ENCODE measurements around the gene TIE1. TPM values are rescaled to one million over a fixed set of nuclear protein-coding genes. Genes with fewer than 3 reads are reported as not detected.

The TIE1 gene
- total and polyA plus RNA-seq, 2 of the 13 experiments (the other 11 are each of a cell fraction or from before 2014, with no cell fraction given), result 0.58 to 0.84 TPM

DNA sequence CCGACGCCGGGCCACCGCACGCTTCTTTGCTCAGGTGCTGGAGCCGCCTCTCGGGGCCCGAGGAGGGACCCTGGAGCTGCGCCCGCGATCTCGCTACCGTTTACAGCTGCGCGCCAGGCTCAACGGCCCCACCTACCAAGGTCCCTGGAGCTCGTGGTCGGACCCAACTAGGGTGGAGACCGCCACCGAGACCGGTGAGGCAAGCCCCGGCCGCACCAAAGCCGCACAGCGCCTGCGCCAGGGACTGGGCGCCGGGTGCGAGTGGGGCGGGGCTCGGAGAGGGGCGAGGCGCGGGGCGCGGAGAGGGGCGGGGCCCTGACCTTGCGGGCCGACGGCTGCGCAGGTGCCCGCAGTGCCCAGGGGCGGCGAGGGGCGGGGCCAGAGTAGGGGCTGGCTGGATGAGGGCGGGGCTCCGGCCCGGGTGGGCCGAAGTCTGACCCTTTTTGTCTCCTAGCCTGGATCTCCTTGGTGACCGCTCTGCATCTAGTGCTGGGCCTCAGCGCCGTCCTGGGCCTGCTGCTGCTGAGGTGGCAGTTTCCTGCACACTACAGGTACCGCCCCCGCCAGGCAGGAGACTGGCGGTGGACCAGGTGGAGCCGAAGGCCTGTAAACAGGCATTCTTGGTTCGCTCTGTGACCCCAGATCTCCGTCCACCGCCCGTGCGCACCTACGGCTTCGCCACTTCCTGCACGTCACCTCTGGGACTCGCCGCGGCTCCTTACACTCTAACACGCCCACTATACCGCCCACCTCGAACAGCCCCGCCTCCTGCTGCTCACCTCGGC is 48.2 kb downstream of the TIE1 start (continued):
- TF ChIP-seq CREM (IDR thresholded peaks at IDR 0.05), result peak; percentile 61; the same call in 1 of the 2 replicates
- no peak for TF ChIP-seq CREM (CRISPR knock-in tag; IDR thresholded peaks at IDR 0.05)
- TF ChIP-seq TSC22D2 (CRISPR knock-in tag; IDR thresholded peaks at IDR 0.05; ENCODE audit: borderline replicate concordance), result no peak
- TF ChIP-seq NCOR1 (IDR thresholded peaks at IDR 0.05; ENCODE audit: borderline replicate concordance, low read length), result 0 out of 2 replicates have a peak, but pooled peaks have one; percentile 14
- TF ChIP-seq TARDBP (CRISPR knock-in tag; IDR thresholded peaks at IDR 0.05), result peak; percentile 48; the same call in 1 of the 2 replicates
- TF ChIP-seq ZSCAN21 (CRISPR knock-in tag; IDR thresholded peaks at IDR 0.05; ENCODE audit: borderline replicate concordance), result peak; percentile 78; the same call in 1 of the 2 replicates
- no peak for TF ChIP-seq EHMT2 (IDR thresholded peaks at IDR 0.05; ENCODE audit: borderline replicate concordance, low read depth, low read length)
- TF ChIP-seq, protein P1, sequence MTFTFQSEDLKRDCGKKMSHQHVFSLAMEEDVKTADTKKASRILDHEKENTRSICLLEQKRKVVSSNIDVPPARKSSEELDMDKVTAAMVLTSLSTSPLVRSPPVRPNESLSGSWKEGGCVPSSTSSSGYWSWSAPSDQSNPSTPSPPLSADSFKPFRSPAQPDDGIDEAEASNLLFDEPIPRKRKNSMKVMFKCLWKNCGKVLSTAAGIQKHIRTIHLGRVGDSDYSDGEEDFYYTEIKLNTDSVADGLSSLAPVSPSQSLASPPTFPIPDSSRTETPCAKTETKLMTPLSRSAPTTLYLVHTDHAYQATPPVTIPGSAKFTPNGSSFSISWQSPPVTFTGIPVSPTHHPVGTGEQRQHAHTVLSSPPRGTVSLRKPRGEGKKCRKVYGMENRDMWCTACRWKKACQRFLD (CRISPR knock-in tag; IDR thresholded peaks at IDR 0.05; ENCODE audit: borderline replicate concordance), result peak; percentile 67; the same call in 1 of the 2 replicates
- TF ChIP-seq, protein P2, sequence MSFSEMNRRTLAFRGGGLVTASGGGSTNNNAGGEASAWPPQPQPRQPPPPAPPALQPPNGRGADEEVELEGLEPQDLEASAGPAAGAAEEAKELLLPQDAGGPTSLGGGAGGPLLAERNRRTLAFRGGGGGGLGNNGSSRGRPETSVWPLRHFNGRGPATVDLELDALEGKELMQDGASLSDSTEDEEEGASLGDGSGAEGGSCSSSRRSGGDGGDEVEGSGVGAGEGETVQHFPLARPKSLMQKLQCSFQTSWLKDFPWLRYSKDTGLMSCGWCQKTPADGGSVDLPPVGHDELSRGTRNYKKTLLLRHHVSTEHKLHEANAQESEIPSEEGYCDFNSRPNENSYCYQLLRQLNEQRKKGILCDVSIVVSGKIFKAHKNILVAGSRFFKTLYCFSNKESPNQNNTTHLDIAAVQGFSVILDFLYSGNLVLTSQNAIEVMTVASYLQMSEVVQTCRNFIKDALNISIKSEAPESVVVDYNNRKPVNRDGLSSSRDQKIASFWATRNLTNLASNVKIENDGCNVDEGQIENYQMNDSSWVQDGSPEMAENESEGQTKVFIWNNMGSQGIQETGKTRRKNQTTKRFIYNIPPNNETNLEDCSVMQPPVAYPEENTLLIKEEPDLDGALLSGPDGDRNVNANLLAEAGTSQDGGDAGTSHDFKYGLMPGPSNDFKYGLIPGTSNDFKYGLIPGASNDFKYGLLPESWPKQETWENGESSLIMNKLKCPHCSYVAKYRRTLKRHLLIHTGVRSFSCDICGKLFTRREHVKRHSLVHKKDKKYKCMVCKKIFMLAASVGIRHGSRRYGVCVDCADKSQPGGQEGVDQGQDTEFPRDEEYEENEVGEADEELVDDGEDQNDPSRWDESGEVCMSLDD (CRISPR knock-in tag; IDR thresholded peaks at IDR 0.05; ENCODE audit: borderline replicate concordance), result peak; percentile 55; the same call in 1 of the 2 replicates
- TF ChIP-seq, protein P3, sequence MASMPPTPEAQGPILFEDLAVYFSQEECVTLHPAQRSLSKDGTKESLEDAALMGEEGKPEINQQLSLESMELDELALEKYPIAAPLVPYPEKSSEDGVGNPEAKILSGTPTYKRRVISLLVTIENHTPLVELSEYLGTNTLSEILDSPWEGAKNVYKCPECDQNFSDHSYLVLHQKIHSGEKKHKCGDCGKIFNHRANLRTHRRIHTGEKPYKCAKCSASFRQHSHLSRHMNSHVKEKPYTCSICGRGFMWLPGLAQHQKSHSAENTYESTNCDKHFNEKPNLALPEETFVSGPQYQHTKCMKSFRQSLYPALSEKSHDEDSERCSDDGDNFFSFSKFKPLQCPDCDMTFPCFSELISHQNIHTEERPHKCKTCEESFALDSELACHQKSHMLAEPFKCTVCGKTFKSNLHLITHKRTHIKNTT (CRISPR knock-in tag; IDR thresholded peaks at IDR 0.05), result 0 out of 2 replicates have a peak, but pooled peaks have one; percentile 71
- TF ChIP-seq BORCS8-MEF2B (CRISPR knock-in tag; IDR thresholded peaks at IDR 0.05), result 0 out of 2 replicates have a peak, but pooled peaks have one; percentile 31
- no peak for TF ChIP-seq ZNF660 (CRISPR knock-in tag; IDR thresholded peaks at IDR 0.05; ENCODE audit: borderline replicate concordance, low read depth)
- 0 out of 2 replicates have a peak, but pooled peaks have one; percentile 27 for TF ChIP-seq FOSL1 (CRISPR knock-in tag; IDR thresholded peaks at IDR 0.05; ENCODE audit: borderline replicate concordance)
- TF ChIP-seq, protein P4, sequence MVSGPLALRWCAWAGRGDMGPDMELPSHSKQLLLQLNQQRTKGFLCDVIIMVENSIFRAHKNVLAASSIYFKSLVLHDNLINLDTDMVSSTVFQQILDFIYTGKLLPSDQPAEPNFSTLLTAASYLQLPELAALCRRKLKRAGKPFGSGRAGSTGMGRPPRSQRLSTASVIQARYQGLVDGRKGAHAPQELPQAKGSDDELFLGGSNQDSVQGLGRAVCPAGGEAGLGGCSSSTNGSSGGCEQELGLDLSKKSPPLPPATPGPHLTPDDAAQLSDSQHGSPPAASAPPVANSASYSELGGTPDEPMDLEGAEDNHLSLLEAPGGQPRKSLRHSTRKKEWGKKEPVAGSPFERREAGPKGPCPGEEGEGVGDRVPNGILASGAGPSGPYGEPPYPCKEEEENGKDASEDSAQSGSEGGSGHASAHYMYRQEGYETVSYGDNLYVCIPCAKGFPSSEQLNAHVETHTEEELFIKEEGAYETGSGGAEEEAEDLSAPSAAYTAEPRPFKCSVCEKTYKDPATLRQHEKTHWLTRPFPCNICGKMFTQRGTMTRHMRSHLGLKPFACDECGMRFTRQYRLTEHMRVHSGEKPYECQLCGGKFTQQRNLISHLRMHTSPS (CRISPR knock-in tag; IDR thresholded peaks at IDR 0.05; ENCODE audit: low read depth), result no peak
- TF ChIP-seq ZC3H4 (CRISPR knock-in tag; IDR thresholded peaks at IDR 0.05; ENCODE audit: borderline replicate concordance), result no peak
- 0 out of 2 replicates have a peak, but pooled peaks have one; percentile 47 for TF ChIP-seq ZSCAN30 (CRISPR knock-in tag; IDR thresholded peaks at IDR 0.05)
- TF ChIP-seq ZNF768 (CRISPR knock-in tag; IDR thresholded peaks at IDR 0.05), result peak; percentile 66; the same call in 1 of the 2 replicates
- TF ChIP-seq ELF3 (CRISPR knock-in tag; IDR thresholded peaks at IDR 0.05), result peak; percentile 10; the same call in 1 of the 2 replicates
- TF ChIP-seq, protein P5, sequence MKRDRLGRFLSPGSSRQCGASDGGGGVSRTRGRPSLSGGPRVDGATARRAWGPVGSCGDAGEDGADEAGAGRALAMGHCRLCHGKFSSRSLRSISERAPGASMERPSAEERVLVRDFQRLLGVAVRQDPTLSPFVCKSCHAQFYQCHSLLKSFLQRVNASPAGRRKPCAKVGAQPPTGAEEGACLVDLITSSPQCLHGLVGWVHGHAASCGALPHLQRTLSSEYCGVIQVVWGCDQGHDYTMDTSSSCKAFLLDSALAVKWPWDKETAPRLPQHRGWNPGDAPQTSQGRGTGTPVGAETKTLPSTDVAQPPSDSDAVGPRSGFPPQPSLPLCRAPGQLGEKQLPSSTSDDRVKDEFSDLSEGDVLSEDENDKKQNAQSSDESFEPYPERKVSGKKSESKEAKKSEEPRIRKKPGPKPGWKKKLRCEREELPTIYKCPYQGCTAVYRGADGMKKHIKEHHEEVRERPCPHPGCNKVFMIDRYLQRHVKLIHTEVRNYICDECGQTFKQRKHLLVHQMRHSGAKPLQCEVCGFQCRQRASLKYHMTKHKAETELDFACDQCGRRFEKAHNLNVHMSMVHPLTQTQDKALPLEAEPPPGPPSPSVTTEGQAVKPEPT (CRISPR knock-in tag; IDR thresholded peaks at IDR 0.05; ENCODE audit: low read depth), result peak; percentile 86; the same call in 1 of the 2 replicates

All from HepG2 (cell line).